GM18951 (cell line): ENCODE results near the gene TOMM40.

Experiments used
- POLR2A ChIP-seq: IDR thresholded peaks from 4 replicates; pipeline ENCODE4 v1.6.1; 2011; ENCODE audit warnings: mild to moderate bottlenecking; ENCODE audit not compliant: insufficient read length, insufficient read depth; ENCODE audit errors: extremely low read depth
- in situ Hi-C: fragments of 300-500 bp; cut with MboI; formaldehyde crosslinking; loops from one replicate; pipeline ENCODE4 v1.12.0; 2022; ENCODE audit warnings: low sequenced_read_pairs, mixed read lengths, inconsistent platforms; ENCODE audit not compliant: unreplicated experiment

TOMM40 gene

GRCh38 chr19:44891016-44891882, at the start of gene TOMM40:
TSS of gene TOMM40 (plus strand) at chr19:44891254. CDS start at chr19:44891416, 162 bp downstream.
- in situ Hi-C loops, result no loop called here
- peak; percentile 66 for TF ChIP-seq POLR2A

DNA sequence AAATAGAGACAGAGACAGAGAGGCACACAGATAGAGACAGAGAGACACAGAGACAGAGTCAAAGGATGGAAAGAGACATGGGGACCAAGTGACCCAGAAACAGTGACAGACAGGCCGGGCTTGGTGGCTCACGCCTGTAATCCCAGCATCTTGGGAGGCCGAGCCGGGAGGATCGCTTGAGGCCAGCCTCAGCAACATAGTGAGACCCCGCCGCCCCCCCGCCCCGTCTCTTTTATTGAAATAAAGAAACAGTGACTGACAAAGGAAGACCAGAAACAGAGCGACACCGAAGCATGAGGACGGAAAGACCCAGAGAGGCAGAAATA, 45.8 kb upstream of the TOMM40 start:
- TF ChIP-seq POLR2A, result no peak
- in situ Hi-C loops, result no loop called here

DNA sequence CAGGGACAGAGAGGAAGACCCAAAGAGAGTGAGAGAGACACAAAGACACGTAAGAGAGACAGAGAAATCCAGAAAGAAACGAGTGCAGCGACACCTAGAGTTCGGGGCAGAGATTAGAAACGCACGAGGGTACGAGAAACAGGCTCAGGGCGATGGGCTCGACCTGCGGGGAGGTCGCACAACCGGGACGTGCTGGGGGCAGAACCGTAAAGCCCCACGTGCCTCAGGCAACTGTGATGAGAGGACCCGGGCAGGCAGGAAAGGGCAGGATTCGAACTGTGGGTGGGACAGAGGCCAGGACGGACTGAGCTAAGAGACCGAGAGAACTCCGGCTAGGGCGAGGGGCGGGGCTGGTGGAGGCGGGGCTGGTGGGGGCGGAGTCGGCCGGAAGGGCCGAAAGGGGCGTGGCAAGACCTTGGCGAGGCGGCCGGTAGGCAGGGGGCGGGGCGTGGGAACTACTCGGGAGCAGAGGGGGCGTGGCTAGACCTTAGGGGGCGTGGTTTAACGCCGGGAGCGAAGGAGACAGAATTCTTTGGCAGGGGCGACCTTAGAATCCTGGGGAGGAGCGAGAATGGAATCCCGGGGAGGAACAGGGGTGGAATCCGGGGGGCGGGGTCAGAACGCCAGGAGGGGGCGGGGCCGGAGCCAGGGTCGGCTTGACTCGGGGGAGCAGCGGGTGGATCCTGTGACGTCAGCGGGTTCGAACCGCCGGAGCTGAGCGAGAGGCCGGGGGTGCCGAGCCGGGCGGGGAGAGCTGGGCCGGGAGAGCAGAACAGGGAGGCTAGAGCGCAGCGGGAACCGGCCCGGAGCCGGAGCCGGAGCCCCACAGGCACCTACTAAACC, 45.2 kb upstream of the TOMM40 start, which contains the start of gene NECTIN2:
Gene NECTIN2 (plus strand): TSS at position 686 of the 843 bp plus-strand sequence. CDS start 229 bp downstream, outside the sequence.
- TF ChIP-seq POLR2A, result no peak

DNA sequence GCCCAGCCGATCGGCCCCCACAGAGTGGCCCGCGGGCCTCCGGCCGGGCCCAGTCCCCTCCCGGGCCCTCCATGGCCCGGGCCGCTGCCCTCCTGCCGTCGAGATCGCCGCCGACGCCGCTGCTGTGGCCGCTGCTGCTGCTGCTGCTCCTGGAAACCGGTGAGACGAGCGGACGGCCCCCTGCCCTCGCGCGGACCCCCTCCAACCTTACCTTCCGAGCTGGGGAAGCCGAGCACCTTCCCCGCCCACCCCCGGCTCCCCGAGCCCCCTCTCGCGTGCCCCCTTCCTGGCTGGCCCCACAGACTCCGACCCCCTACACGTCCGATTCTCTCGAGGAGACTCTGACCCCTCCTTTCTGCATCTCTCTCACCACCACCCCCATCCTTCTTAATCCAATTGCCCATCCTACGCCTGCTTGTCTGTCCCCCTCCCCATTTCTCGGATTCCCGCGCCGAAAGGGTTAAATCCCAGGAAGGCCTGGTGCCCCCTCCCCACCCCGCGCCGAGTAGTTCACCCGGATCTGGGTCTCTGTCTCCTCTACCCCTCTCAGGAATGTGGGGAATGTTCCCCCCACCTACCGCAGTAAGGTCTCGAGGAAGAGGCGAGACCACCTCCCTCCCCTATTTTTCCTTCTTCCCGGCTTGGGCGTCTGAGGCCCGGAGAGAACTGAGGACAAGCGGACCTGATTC, 44.5 kb upstream of the TOMM40 start:
- TF ChIP-seq POLR2A, result no peak
- in situ Hi-C loops, result no loop called here

More for the DNA sequence above, 45.2 kb upstream of the TOMM40 start, which contains the start of gene NECTIN2:
- in situ Hi-C loops, result no loop called here

- TF ChIP-seq POLR2A, result no peak
- in situ Hi-C loops, result no loop called here
Observed at GRCh38 chr19:44847144-44848035, 43.7 kb upstream of the TOMM40 start.

GRCh38 chr19:44848036-44848811, 42.8 kb upstream of the TOMM40 start:
- no peak for TF ChIP-seq POLR2A
- in situ Hi-C loops, result no loop called here

DNA sequence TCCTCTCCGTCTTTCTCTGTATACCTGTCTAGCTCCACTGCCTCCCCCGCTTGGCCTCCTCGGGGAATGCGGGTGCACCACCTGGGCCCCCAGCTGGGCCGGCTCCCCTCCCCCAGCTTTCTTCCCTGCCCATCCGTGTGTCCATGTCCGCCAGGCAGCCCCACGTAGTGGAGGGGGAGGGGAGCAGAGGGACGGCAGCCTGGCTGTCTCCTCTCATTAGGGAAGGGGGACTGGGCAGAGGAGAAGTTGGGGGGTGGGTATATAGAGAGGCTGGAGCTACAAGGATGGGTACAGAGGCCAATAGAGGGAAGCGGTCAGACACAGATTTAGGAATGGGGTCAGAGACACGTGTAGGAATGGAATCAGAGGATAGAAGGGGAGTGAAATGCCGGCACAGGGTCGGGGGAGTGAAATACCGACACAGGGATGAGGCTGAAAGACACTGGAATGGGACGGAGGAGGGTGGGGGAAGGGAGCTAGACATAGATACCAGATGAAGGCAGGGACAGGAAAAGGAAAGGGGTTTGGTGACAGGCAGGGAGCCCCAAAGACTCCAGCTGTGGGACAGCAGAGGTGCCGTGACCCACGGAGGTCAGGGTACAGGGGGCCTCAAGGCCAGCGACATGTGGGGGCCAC, 42.1 kb upstream of the TOMM40 start:
- in situ Hi-C loops, result no loop called here
- TF ChIP-seq POLR2A, result no peak

GRCh38 chr19:44850641-44851109, 40.4 kb upstream of the TOMM40 start:
- in situ Hi-C loops, result no loop called here
- no peak for TF ChIP-seq POLR2A

GRCh38 chr19:44851427-44851826, 39.6 kb upstream of the TOMM40 start:
- TF ChIP-seq POLR2A, result no peak
- in situ Hi-C loops, result no loop called here

GRCh38 chr19:44855606-44856005, 35.4 kb upstream of the TOMM40 start:
- in situ Hi-C loops, result no loop called here
- TF ChIP-seq POLR2A, result no peak
